ENCODE data around the gene WHAMM.
"Not testable (repeated sequence)": the region's sequence is repeated elsewhere in the genome, so short reads cannot be mapped to it uniquely, and the experiment has no call there.

The WHAMM gene

DNA sequence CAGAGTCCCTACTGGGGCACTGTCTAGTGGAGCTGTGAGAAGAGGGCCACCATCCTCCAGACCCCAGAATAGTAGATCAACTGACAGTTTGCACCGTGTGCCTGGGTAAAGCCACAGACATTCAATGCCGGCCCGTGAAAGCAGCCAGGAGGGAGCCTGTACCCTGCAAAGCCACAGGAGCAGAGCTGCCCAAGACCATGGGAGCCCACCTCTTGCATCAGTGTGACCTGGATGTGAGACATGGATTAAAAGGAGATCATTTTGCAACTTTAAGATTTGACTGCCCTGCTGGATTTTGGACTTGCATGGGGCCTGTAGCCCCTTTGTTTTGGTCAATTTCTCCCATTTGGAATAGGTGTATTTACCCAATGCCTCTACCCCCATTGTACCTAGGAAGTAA lies 56.6 kb downstream of the WHAMM start:
- not testable (repeated sequence) for DNase-seq (ENCODE audit: low read depth in 2 of 2)

DNA sequence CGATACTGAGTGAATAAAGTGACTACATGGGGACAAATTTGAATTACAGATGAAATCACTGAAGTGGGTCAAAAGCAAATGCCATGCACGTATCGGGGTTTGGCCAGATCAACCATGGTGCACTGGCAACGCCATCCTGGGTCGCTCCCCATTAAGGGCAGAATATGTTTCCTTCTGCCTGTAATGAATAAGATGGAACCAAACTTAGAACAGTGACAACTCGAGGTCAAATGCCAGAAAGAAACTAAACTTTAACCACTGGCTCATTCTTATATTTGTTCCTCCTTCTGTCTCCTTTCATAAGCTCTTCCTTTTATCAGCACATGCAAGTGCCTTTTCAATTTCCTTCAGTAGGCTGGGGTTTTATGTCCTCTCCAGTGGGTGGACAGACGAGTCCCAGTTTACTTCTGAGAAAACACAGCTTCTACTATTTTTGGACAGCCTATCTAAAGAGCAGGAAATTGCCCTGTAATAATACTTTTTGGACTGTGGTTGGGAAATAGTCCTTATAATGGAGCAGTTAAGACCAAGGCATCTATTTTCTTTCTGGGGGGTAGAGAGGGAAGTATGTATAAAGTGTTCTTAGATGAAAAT lies 61.4 kb downstream of the WHAMM start:
- no peak for DNase-seq (ENCODE audit: low read depth in 2 of 2)

DNA sequence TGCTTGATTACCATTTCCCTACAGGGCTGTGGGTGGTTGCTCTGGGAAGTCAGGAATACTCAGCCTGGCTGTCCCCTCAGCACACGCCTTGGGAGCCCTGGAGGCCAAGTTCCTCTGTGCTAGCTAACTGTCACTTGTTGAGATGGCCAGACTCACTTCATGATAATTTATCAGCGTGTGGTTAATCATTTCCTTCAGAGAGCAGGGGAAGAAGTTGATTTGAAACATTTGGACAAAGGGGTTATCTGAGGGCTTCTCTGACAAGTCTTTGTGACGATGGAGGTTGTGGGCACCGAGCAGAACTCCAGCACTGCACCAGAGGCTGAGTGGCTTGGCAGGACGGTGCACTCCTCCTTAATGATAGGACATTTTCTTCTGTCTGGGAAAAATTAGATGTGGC lies 61.9 kb downstream of the WHAMM start:
- DNase-seq (ENCODE audit: low read depth in 2 of 2) = no peak

DNA sequence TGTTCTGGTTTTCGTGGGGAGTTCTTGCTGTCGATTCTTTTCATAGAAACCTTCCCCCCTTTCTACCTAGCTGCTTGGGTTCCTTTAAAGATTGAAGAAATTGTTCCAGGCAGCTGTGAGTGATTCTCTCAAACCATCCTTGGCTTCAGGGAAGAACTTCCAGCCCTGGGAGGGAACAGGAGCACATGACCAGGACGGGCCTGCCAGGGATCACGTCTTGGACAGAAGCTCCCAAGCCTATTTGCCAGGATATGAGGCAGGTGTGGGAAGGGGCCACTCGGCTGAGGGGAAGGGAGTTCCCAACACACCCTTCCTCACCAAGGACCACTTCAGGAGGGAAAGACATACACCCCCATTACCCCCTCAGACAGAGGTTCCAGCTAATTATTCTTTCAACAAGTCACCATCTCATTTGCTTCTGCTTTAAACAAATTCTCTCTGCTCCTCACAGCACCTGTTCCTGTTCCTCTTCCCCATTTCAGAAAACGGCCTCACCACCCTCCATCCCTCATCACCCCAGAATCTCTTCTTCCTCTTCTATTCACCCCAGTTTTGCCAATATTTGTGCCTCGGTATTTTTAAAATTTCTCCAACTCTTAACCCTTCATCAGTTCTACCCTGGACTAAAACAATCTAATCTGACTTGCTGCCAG lies 62.5 kb downstream of the WHAMM start:
- DNase-seq (ENCODE audit: low read depth in 2 of 2) = no peak

DNA sequence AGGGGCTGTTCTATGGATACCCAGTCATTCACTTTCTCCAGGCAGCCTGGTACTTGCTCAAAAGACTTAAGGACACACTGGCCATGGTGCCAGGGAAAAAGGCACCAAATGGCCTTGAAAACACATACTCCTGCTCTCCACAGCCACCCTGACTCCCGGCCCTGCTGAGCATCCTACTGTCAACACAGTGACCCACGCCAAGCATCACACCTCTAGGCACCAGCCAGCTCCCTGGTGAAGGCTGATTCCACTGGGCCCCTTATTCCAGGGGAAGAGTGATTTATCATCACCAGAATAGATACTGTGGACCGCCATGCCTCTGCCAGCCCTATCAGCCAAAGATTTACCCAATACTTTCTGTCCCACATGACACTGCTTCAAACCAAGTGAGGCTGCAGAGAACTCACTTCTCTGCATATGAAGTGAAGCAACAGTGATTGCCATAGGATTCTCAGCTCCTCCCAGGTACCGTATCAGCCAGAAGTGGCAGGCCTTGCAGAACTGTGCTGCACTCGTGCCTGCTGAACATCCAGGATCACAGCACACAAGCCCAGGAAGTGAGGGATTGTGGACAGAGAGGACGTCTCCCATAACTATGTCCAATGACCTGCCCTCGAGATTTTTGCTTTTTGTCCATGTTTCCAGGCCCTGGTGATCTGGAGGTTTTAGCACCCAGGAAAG lies 63.7 kb downstream of the WHAMM start:
- no peak for DNase-seq (ENCODE audit: low read depth in 2 of 2)

DNA sequence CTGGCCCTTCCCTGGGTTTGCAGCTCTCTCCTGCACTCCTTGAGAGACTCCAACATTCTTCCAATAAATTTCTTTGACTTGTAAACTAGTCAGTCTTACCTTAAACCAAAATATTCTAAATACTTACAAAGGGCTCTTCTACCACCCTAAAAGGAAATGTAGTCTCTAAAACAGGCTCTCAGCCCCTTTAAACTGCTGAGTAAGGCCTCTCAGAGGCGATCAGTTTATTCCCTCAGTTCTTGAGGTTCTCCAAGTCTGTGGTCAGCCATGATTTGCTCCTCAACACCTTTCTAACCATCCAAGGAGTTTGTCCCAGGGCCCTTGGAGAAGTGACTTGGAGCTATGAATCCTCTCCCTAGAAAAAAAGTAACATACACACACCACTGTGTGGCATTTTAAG lies 64.8 kb downstream of the WHAMM start:
- no peak for DNase-seq (ENCODE audit: low read depth in 2 of 2)

DNA sequence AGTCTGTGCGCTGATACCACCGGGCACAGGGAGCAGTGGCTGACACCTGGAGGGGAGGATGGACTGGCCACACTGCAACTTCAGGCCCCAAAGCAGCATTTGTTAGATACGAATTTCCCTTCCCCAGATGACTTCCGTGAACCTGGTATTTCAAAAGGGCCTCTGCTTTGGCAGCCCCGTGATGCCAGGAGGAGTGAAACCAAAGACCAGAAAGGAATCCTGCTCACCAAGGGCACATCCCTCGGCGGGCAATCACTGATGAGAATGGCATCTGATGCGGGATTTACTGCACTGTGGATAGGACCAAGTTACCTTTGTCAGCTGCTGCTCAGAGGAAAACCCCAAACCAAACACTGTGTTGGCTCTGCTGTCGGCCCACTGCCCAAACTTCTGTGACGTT lies 65.5 kb downstream of the WHAMM start:
- DNase-seq (ENCODE audit: low read depth in 2 of 2) = no peak

DNA sequence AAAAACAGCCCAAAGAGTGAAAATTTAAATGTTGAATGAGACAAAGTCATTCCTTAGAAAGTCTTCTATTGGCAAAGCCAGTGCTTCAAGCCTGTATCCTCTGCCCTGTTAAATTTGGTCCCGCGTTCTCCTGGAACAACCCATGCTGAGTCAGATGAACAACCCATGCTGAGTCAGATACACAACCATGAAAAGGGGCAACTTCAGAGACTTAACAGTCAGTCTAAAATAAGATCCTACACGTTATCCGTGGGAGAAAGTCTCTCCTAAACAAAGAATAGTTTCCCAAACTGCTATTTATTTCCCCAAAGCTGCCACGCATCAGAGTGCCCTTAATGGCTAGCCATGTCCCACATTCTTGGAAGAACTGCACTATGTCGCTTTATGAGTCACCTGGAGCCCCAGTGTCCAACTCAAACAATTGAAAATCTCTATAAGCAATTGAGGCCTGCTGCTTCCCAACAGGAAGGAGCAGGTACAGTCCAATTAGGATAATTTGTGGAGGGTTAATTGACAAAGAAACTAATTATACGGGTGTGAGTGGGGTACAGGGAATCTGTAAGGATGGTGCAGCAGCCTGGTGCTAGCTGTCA lies 66.1 kb downstream of the WHAMM start:
- DNase-seq (ENCODE audit: low read depth in 2 of 2) = no peak

DNA sequence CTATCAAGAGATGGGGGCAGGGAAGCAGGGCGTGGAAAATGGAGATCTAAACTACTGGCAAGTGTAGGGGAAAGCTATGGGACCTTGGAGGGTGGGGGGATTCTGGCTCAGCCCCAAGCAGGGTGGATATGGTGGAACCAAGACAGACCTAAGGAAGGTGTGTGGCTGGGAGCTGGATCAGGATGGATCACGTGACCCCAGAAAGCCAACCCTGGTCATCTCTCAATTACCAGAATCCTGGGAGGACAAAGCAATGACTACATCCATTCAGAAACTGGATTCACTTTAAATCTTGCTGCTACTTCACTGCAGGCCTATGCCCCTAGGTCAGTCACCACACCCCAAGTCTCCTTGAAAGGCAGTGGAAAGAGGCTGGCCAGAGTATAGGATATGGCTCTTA lies 68.4 kb downstream of the WHAMM start:
- DNase-seq (ENCODE audit: low read depth in 2 of 2) = no peak

DNA sequence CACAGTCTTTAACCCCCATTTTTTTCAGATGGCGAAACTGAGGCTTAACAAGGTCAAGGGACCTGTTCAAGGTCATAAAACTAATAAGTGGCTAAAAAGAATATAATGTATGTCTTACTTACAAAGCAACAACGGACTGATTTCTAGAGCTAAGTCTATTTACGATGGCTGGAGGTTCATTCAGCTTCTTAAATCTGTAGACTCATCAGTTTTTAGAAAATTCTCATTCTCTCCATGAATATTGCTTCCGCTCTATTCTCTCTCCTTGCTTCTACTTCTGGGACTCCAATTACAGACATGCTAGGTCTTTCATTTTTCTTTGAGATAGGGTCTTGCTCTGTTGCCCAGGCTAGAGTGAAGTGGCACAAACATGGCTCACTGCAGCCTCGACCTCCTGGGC lies 68.9 kb downstream of the WHAMM start:
- DNase-seq (ENCODE audit: low read depth in 2 of 2) = no peak

DNA sequence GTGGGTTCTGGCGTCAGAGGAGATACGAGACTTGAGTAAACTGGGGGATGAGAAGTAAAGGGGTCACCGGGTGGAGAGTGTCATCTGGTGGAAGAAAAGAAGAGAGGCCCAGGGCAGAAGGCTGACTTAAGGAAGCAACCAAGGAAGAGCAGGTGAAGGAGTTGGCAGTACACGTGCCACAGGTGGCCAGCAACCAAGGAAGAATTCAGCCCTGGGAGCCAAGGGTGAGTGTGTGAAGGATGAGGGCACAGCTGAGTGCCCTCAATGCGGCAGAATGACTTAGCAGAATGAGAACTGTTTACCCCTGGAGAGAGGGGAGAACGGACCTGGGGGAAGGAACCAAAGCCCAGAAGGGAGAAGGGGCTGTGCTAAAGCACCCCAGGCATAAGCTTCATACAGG lies 71.3 kb downstream of the WHAMM start:
- DNase-seq (ENCODE audit: low read depth in 2 of 2) = no peak

DNA sequence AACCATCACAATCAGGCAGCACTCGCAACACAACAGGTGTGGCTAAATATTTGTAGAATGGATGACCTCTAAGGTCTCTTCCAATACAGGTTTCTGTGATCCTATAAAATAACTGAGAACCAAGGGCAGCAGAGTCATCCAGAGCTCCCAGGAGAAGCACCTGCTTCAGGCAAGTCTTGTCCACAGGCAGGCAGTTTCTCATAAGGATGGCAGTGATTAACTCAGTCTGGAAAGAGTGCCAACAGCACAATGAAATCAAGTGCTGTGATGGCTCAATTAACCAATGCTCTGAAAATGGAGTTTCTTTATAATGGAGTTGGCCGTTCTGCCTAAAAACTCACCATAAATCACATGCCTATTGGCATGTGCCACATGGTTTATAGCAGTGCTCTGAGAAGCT lies 72.3 kb downstream of the WHAMM start:
- no peak for DNase-seq (ENCODE audit: low read depth in 2 of 2)

DNA sequence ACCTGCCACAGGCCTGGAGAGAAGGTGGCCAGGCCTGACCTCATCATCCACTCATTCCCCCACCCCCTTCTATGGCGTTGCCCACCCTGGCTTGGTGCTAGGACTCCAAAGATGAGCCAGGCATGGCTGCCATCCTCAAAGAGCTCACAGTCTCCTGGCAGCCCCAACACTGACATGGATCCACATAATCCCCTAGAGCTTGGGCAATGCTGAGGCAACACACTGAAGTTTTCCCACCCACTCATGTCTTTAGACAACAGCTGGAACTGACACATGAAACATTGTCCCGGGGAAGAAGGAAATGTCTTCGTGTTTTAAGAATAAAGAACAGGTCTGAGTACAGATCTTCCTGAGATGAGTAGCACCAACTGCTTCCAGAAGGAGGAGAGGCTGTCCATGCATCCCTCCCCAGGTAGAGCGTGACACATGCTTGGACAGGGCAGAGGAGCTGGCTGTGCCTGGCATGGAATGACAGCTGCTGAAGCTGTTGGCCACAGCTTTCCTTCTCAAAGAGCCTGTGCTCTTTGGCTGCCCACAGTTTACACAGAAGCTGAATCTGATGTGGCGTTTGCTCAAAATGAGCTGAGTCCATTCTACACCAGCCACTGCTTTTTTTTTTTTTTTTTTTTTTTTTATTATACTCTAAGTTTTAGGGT lies 73.0 kb downstream of the WHAMM start:
- no peak for DNase-seq (ENCODE audit: low read depth in 2 of 2)
